K562 (cell line): Measurements from ENCODE around the gene WFIKKN1. TPM values are rescaled to one million over a fixed set of nuclear protein-coding genes. Genes with fewer than 3 reads are reported as not detected.

Source experiments
- ATAC-seq: fragments of 200-7000 bp; cut with Tn5 transposase; 3 replicates; pipeline ENCODE4 v1.9.1; 2020; ENCODE audit warnings: moderate library complexity
- BruUV-seq: library from RNA; stranded (reverse); fragments of 400-500 nt; replicated peaks from 2 replicates; lab custom pipeline; 2021; lab: Mats Ljungman, UMichigan
- CTCF ChIA-PET: fragments of 300-600 bp; formaldehyde crosslinking; extraction: SDS; loops from one replicate; lab custom pipeline; 2021; ENCODE audit warnings: low intra/inter-chr PET ratio; lab: Yijun Ruan, JAX
- POLR2A ChIA-PET: fragments of 300-600, 350-650 bp; sonication (Branson Sonifier 250); formaldehyde crosslinking; extraction: SDS; loops from one replicate; lab custom pipeline; 2021; ENCODE audit warnings: antibody characterized with exemption, inconsistent platforms; lab: Yijun Ruan, JAX
- DNase-seq, 4 experiments: peaks; one replicate each; pipeline versions ENCODE4 v3.0.0 to v3.0.0-alpha.2; 2011 to 2018; ENCODE audit warnings: low spot score in 3 of 4, mixed read lengths in 3 of 4; ENCODE audit errors: extremely low read depth in 1 of 4
- FAIRE-seq: peaks from 2 replicates; lab custom pipeline; 2011; peaks lifted over from hg19 to GRCh38; lab: Jason Lieb, UNC
- H2AFZ ChIP-seq: 2 replicates; pipeline ENCODE4 v1.6.0; 2011; ENCODE audit warnings: low read depth, low read length, control low read depth, inconsistent platforms
- H3K27ac ChIP-seq: fragments of 200-600 bp; 3 replicates; pipeline ENCODE4 v1.8.0; 2011; ENCODE audit warnings: low read depth, mild to moderate bottlenecking, control low read depth, inconsistent platforms, low read length, moderate library complexity, mixed read lengths; ENCODE audit errors: extremely low read depth
- H3K27me3 ChIP-seq, 2 experiments: fragments of 300-600 bp in 1 of 2; 2 replicates in 1 of 2; 3 replicates in 1 of 2; pipeline versions ENCODE4 v1.6.0 to v1.8.0; 2011; ENCODE audit warnings: inconsistent platforms in 2 of 2, low read length in 2 of 2, mild to moderate bottlenecking in 1 of 2, mixed read lengths in 1 of 2, moderate library complexity in 1 of 2; ENCODE audit not compliant: control insufficient read depth in 2 of 2, insufficient read depth in 2 of 2
- H3K36me3 ChIP-seq: fragments of 300-600 bp; 3 replicates; pipeline ENCODE4 v1.8.0; 2011; ENCODE audit warnings: mild to moderate bottlenecking, low read length, inconsistent platforms; ENCODE audit not compliant: control insufficient read depth, insufficient read depth
- H3K4me1 ChIP-seq, 2 experiments: fragments of 200-600 bp in 1 of 2; replicated peaks in 1 of 2; 2 replicates in 1 of 2; 3 replicates in 1 of 2; pipeline versions ENCODE4 v1.5.1 to v1.8.0; 2011; ENCODE audit warnings: inconsistent platforms in 2 of 2, low read length in 2 of 2, mild to moderate bottlenecking in 1 of 2, mixed read lengths in 1 of 2, moderate library complexity in 1 of 2; ENCODE audit not compliant: control insufficient read depth in 2 of 2, insufficient read depth in 2 of 2
- H3K4me2 ChIP-seq: 2 replicates; pipeline ENCODE4 v1.6.1; 2011; ENCODE audit warnings: low read length, control low read depth, inconsistent platforms, mixed read lengths; ENCODE audit not compliant: insufficient read depth
- H3K4me3 ChIP-seq: fragments of 200-600 bp; sonication (generic), shearing (Covaris generic); 2 replicates; pipeline ENCODE4 v1.5.1; 2016; ENCODE audit warnings: control low read depth, inconsistent platforms
- H3K79me2 ChIP-seq: fragments of 200-600 bp; 3 replicates; pipeline ENCODE4 v1.8.0; 2011; ENCODE audit warnings: low read length, inconsistent platforms; ENCODE audit not compliant: control insufficient read depth, insufficient read depth
- H3K9ac ChIP-seq, 2 experiments: 2 replicates each; pipeline versions ENCODE4 v1.6.0 to v1.6.1; 2011; ENCODE audit warnings: low read depth in 2 of 2, low read length in 2 of 2, control low read depth in 1 of 2, inconsistent platforms in 1 of 2, mild to moderate bottlenecking in 1 of 2, mixed read lengths in 1 of 2; ENCODE audit not compliant: insufficient read depth in 1 of 2
- H3K9me1 ChIP-seq: one replicate; pipeline ENCODE4 v1.6.0; 2011; ENCODE audit warnings: inconsistent platforms, mild to moderate bottlenecking, low read length, moderate library complexity; ENCODE audit not compliant: control insufficient read depth, insufficient read depth
- H3K9me3 ChIP-seq: replicated peaks from 2 replicates; pipeline ENCODE4 v1.5.1; 2011; ENCODE audit warnings: low read depth, low read length, inconsistent platforms; ENCODE audit not compliant: control insufficient read depth, insufficient read depth
- H4K20me1 ChIP-seq: replicated peaks from 2 replicates; pipeline ENCODE4 v1.6.1; 2011; ENCODE audit warnings: low read length, inconsistent platforms, mixed read lengths; ENCODE audit not compliant: control insufficient read depth, insufficient read depth
- CBX1 ChIP-seq: sonication (generic); IDR thresholded peaks from 2 replicates; pipeline ENCODE4 v1.6.1; 2016; ENCODE audit warnings: antibody characterized with exemption, low read depth, mild to moderate bottlenecking
- HCFC1 ChIP-seq: IDR thresholded peaks from 2 replicates; pipeline ENCODE4 v1.6.1; 2012; ENCODE audit warnings: low read depth, low read length, improper control_type of control experiment
- NFRKB ChIP-seq: fragments of 450-650 bp; IDR thresholded peaks from 2 replicates; pipeline ENCODE4 v1.6.1; 2016; ENCODE audit warnings: low read depth
- PBX2 ChIP-seq, 2 experiments: IDR thresholded peaks in 1 of 2; conservative IDR thresholded peaks in 1 of 2; 2 replicates each; pipeline ENCODE4 v1.6.1; 2016; ENCODE audit warnings: low read depth in 2 of 2, mild to moderate bottlenecking in 1 of 2, missing compliant biosample characterization in 1 of 2, missing genetic modification characterization in 1 of 2, moderate library complexity in 1 of 2
- PTRF ChIP-seq: fragments of 450-650 bp; IDR thresholded peaks from 2 replicates; pipeline ENCODE4 v1.6.1; 2016; ENCODE audit warnings: mild to moderate bottlenecking, missing genetic modification characterization, missing compliant biosample characterization
- SIN3B ChIP-seq: fragments of 450-650 bp; IDR thresholded peaks from 2 replicates; pipeline ENCODE4 v1.6.1; 2017; ENCODE audit warnings: low read depth, mild to moderate bottlenecking, moderate library complexity
- SMAD3 ChIP-seq: fragments of 450-650 bp; formaldehyde crosslinking; conservative IDR thresholded peaks from 2 replicates; pipeline ENCODE4 v1.4.0; 2020; ENCODE audit warnings: mild to moderate bottlenecking
- SREBF2 ChIP-seq: sonication (generic); formaldehyde crosslinking; IDR thresholded peaks from 2 replicates; pipeline ENCODE4 v1.4.0; 2020; ENCODE audit warnings: mild to moderate bottlenecking, missing genetic modification reagents
- TFE3 ChIP-seq: fragments of 450-650 bp; formaldehyde crosslinking; IDR thresholded peaks from 2 replicates; pipeline ENCODE4 v1.4.0; 2020; ENCODE audit warnings: mild to moderate bottlenecking, mixed read lengths
- XRCC4 ChIP-seq: IDR thresholded peaks from one replicate; pipeline ENCODE4 v1.6.1; 2011; ENCODE audit not compliant: insufficient read depth, insufficient read length; ENCODE audit errors: extremely low read depth
- ZBTB2 ChIP-seq: fragments of 450-650 bp; IDR thresholded peaks from 2 replicates; pipeline ENCODE4 v1.6.1; 2016; ENCODE audit warnings: antibody characterized with exemption
- ZNF174 ChIP-seq: fragments of 250-450 bp; sonication (Bioruptor Pico); IDR thresholded peaks from 2 replicates; pipeline ENCODE4 v1.4.0; 2020; ENCODE audit warnings: mild to moderate bottlenecking
- ZNF224 ChIP-seq: sonication (generic); formaldehyde crosslinking; IDR thresholded peaks from 2 replicates; pipeline ENCODE4 v1.8.0; 2022; ENCODE audit warnings: mild to moderate bottlenecking, missing genetic modification reagents
- WGBS: fragments of 100-300 bp; shearing (Covaris generic); methylation state at CpG from one replicate; pipeline ENCODE4 v1.1.6; 2016; ENCODE audit warnings: low coverage, mixed read lengths; ENCODE audit not compliant: insufficient coverage; ENCODE audit errors: missing lambda C conversion rate; 5-methylcytosine and 5-hydroxymethylcytosine counted together
- in situ Hi-C: fragments of 300-500 bp; cut with MboI; formaldehyde crosslinking; loops from 4 replicates; pipeline ENCODE4 v1.15.0; 2018; ENCODE audit warnings: inconsistent platforms, mixed read lengths
- intact Hi-C: fragments of 100-400 bp; cut with micrococcal nuclease; formaldehyde crosslinking; loops from 2 replicates; pipeline ENCODE4 v1.14.2; 2022
- polyA plus RNA-seq, 8 experiments: library from polyadenylated mRNA; depleted of rRNA in 4 of 8; stranded (reverse) in 5 of 8; unstranded in 3 of 8; fragments of >200 nt; fragmentation: Nextera tagmentation in 2 of 8; fragmentation: Illumina TruSeq in 1 of 8; extraction: Ambion mirVana in 2 of 8; extraction: Trizol in 1 of 8; gene quantifications; 2 replicates each; pipeline versions ENCODE4 v1.2.1 to v1.2.3, GENCODE V29; 2011 to 2014; ENCODE audit warnings: inconsistent platforms in 1 of 8, missing spikeins in 1 of 8
- total RNA-seq, 7 experiments: library from RNA; depleted of rRNA in 6 of 7; stranded (reverse); fragments of >200 nt in 6 of 7; fragmentation: Illumina TruSeq in 2 of 7; extraction: Trizol in 2 of 7; gene quantifications; 2 replicates each; pipeline versions ENCODE4 v1.2.1 to v1.2.3, GENCODE V29; 2011 to 2021; ENCODE audit warnings: low replicate concordance in 1 of 7

The WFIKKN1 gene
- total and polyA plus RNA-seq, 9 of the 15 experiments (the other 6 are each of a cell fraction or from before 2014, with no cell fraction given) = 0.14 to 1.1 (median 0.50) TPM; not detected in 4

GRCh38 chr16:637081-638018 is 6.6 kb downstream of the WFIKKN1 start (continued):
- 0 out of 2 replicates have a peak, but pooled peaks have one; percentile 33 for TF ChIP-seq ZBTB2
- peak; percentile 67 for TF ChIP-seq TFE3

GRCh38 chr16:638034-638543 is 7.3 kb downstream of the WFIKKN1 start:
- peak overlapping the region; percentile 51 to 85; a peak in 2 of 4 replicates for H3K9ac ChIP-seq
- DNase-seq = no peak
- in situ Hi-C loops (no loop called here), intact Hi-C loops (loop anchor here (5.0 kb wide), 1 partner anchor 39 kb away; the partner anchor contains the start of gene RHBDL1)
- ChIA-PET POLR2A (interaction anchor here (0.6 kb wide), 2 partner anchors 14 to 56 kb away, joined by 3 to 4 read pairs; no protein-coding TSS in a partner anchor), CTCF (no interaction called here)
- ATAC-seq = no peak
- peak overlapping the region; percentile 84 for H2AFZ ChIP-seq
- H4K20me1 ChIP-seq = no peaks in the 10 kb centered on the region
- H3K4me2 ChIP-seq = no peak overlapping the region; the same call in 1 of the 2 replicates
- no peaks in the 10 kb centered on the region for H3K27me3 ChIP-seq
- no peak for FAIRE-seq
- H3K27ac ChIP-seq = peak overlapping the region; percentile 75; the same call in 2 of the 3 replicates
- WGBS = 77% methylated on average over 13 of the region's 15 CpGs
- peaks cover 46% of the 10 kb centered on the region for H3K79me2 ChIP-seq
- H3K4me1 ChIP-seq = peaks cover 15 to 87% of the 10 kb centered on the region in 2 experiments; a peak in 4 of 5 replicates
- no peak overlapping the region for H3K4me3 ChIP-seq
- BruUV-seq = no TSS peak
- H3K36me3 ChIP-seq = peaks cover 22% of the 10 kb centered on the region; the same call in 1 of the 3 replicates
- no peaks in the 10 kb centered on the region for H3K9me1 ChIP-seq
- no peaks in the 10 kb centered on the region for H3K9me3 ChIP-seq
- TF ChIP-seq XRCC4 = no peak
- no peak for TF ChIP-seq ZNF174
- TF ChIP-seq PTRF = no peak
- TF ChIP-seq SMAD3 (CRISPR knock-in tag) = no peak
- no peak for TF ChIP-seq PBX2 (CRISPR knock-in tag; IDR thresholded peaks at IDR 0.05; ENCODE audit: low read depth)
- no peak for TF ChIP-seq PBX2 (tag; conservative IDR thresholded peaks at IDR 0.05; ENCODE audit: low read depth)
- no peak for TF ChIP-seq HCFC1
- no peak for TF ChIP-seq SIN3B
- no peak for TF ChIP-seq ZNF224 (CRISPR knock-in tag)
- TF ChIP-seq NFRKB = no peak
- TF ChIP-seq SREBF2 (CRISPR knock-in tag) = no peak
- TF ChIP-seq CBX1 = 0 out of 2 replicates have a peak, but pooled peaks have one; percentile 10
